Glutamatergic neuron (in vitro differentiated cells): ENCODE data around the gene KCNMB4. TPM values are rescaled to one million over a fixed set of nuclear protein-coding genes. Genes with fewer than 3 reads are reported as not detected.

Experiments used
- DNase-seq: peaks from one replicate; pipeline ENCODE4 v3.0.0; 2022
- H3K27ac Mint-ChIP-seq: one replicate; pipeline ENCODE4 v1.8.0; 2020; ENCODE audit warnings: mild to moderate bottlenecking, mixed read lengths, inconsistent platforms; ENCODE audit not compliant: unreplicated experiment
- H3K27me3 Mint-ChIP-seq: one replicate; pipeline ENCODE4 v1.8.0; 2020; ENCODE audit warnings: mild to moderate bottlenecking, moderate library complexity, mixed read lengths, inconsistent platforms; ENCODE audit not compliant: unreplicated experiment
- H3K36me3 Mint-ChIP-seq: one replicate; pipeline ENCODE4 v1.8.0; 2020; ENCODE audit warnings: mild to moderate bottlenecking, mixed read lengths, inconsistent platforms; ENCODE audit not compliant: unreplicated experiment
- H3K4me1 Mint-ChIP-seq: one replicate; pipeline ENCODE4 v1.8.0; 2020; ENCODE audit warnings: mild to moderate bottlenecking, low read depth, mixed read lengths, inconsistent platforms; ENCODE audit not compliant: unreplicated experiment
- H3K4me3 Mint-ChIP-seq: one replicate; pipeline ENCODE4 v1.8.0; 2020; ENCODE audit warnings: mild to moderate bottlenecking, mixed read lengths, inconsistent platforms; ENCODE audit not compliant: unreplicated experiment
- H3K9me3 Mint-ChIP-seq: one replicate; pipeline ENCODE4 v1.8.0; 2020; ENCODE audit warnings: mild to moderate bottlenecking, moderate library complexity, mixed read lengths, inconsistent platforms; ENCODE audit not compliant: unreplicated experiment
- total RNA-seq: library from RNA; stranded (reverse); fragmentation: NEBNext Ultra II Directional; extraction: Animal tissue kit (Norgen Biotek cat#: 25700); gene quantifications from one replicate; pipeline ENCODE4 v1.2.1, GENCODE V29; 2021; ENCODE audit not compliant: unreplicated experiment
- TF ChIP-seq, protein P1 (sequence below): fragments of 200-600 bp; sonication (generic); IDR thresholded peaks from one replicate; pipeline ENCODE4 v1.5.0; 2021; ENCODE audit not compliant: partially characterized antibody, unreplicated experiment

The KCNMB4 gene
- total RNA-seq, 1 donor from 2014 or later: 18.7 TPM

DNA sequence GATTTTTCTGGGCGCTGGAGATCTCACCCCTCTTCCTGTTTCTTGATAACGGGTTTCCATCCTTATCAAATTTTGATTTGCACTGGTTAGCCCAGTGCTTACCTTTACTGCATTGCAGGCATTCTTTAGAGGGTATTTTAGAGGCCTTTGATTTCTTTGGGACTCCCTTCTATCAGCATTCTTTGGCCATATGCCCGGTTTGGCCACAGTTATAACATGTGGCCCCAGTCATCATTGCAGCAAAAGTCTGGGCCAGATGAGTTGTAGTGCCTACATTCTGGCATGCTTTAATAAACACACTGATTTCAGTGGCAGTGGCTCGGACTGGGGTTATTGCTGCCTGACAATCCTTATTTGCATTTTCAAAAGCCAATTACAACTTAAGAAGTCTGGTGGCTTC is 82.3 kb downstream of the KCNMB4 start:
- Mint-ChIP-seq H3K27me3 (no peaks in the 10 kb centered on the region), H3K4me3 (no peak overlapping the region), H3K27ac (no peak overlapping the region), H3K4me1 (no peaks in the 10 kb centered on the region), H3K9me3 (peaks cover 5% of the 10 kb centered on the region), H3K36me3 (peaks cover 11% of the 10 kb centered on the region)
- DNase-seq: no peak
- TF ChIP-seq, protein P1, sequence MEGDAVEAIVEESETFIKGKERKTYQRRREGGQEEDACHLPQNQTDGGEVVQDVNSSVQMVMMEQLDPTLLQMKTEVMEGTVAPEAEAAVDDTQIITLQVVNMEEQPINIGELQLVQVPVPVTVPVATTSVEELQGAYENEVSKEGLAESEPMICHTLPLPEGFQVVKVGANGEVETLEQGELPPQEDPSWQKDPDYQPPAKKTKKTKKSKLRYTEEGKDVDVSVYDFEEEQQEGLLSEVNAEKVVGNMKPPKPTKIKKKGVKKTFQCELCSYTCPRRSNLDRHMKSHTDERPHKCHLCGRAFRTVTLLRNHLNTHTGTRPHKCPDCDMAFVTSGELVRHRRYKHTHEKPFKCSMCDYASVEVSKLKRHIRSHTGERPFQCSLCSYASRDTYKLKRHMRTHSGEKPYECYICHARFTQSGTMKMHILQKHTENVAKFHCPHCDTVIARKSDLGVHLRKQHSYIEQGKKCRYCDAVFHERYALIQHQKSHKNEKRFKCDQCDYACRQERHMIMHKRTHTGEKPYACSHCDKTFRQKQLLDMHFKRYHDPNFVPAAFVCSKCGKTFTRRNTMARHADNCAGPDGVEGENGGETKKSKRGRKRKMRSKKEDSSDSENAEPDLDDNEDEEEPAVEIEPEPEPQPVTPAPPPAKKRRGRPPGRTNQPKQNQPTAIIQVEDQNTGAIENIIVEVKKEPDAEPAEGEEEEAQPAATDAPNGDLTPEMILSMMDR: no peak

- peaks cover 5% of the 10 kb centered on the region for H3K9me3 Mint-ChIP-seq
- H3K36me3 Mint-ChIP-seq: peaks cover 11% of the 10 kb centered on the region
- H3K4me3 Mint-ChIP-seq: no peak overlapping the region
- DNase-seq: no peak
- H3K4me1 Mint-ChIP-seq: no peaks in the 10 kb centered on the region
- H3K27ac Mint-ChIP-seq: no peak overlapping the region
- TF ChIP-seq, protein P1: no peak
- H3K27me3 Mint-ChIP-seq: no peaks in the 10 kb centered on the region
Observed at GRCh38 chr12:70449074-70449752, 83.1 kb downstream of the KCNMB4 start.

DNA sequence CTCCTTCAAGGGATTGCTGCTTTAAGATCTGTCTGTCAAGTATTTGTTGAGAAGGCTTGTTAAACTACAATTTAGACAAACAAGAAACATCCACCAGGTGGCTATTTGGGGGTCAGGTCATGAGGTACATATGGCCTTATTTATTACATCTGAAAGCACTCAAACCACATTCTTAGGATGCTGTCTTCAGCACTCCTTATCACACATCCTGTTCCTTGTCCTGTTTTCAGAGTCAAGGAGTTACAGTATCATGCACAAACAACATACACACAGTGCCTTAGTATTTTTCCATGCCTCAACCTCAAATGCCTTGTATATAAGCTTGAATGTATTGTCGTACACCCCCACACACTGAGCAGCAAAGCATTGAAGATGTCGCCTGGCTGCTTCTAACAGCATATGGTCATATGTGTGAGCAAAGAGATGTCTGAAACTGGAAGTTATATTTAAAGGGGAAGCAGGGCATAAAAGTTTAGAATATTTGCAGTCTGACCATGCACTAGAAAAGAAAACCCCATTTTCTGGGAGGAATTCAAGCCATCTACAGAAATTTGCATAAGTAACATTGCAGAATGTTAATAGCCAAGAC is 83.8 kb downstream of the KCNMB4 start:
- Mint-ChIP-seq H3K4me1 (no peaks in the 10 kb centered on the region), H3K9me3 (peaks cover 5% of the 10 kb centered on the region), H3K4me3 (no peak overlapping the region), H3K36me3 (peaks cover 11% of the 10 kb centered on the region), H3K27ac (no peak overlapping the region), H3K27me3 (no peaks in the 10 kb centered on the region)
- no peak for DNase-seq
- TF ChIP-seq, protein P1: no peak

DNA sequence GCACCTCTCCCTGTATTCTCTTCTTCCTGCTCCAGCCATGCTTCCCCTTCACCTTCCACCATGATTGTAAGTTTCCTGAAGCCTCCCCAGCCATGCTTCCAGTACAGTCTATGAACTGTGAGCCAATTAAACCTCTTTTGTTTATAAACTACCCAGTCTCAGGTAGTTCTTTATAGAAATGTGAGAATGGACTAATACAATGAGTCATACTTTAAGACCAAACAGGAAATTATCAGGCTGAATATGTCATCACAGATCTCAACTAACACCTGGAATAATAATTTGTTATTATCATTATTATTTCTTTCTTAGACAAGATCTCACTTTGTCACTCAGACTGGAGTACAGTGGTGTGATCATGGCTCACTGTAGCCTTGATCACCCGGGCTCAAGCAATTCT is 85.4 kb downstream of the KCNMB4 start:
- H3K9me3 Mint-ChIP-seq: peaks cover 5% of the 10 kb centered on the region

DNA sequence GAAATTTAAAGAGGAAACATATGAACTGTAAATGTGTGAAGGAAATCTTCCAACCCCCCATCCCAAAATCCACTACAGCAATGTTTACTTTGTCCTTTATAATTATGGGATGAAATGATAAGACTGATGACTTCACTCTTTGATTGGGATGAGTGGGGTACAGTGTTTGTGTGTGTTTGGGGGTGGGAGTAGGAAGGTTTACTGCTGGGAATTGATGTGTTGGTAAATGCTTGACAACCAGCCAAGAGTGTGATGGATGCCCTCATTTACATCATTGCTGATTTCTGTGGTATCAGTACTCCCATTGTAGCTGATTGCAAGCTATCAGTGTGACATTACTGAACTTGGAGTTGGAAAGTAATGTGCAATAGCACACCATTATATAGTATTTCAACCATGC is 90.9 kb downstream of the KCNMB4 start:
- Mint-ChIP-seq H3K27me3 (peaks cover 2% of the 10 kb centered on the region), H3K27ac (no peak overlapping the region), H3K4me1 (no peaks in the 10 kb centered on the region), H3K36me3 (no peaks in the 10 kb centered on the region), H3K4me3 (no peak overlapping the region), H3K9me3 (peaks cover 2% of the 10 kb centered on the region)
- TF ChIP-seq, protein P1: no peak
- DNase-seq: no peak

More for the DNA sequence above, 85.4 kb downstream of the KCNMB4 start:
- TF ChIP-seq, protein P1: no peak
- H3K4me1 Mint-ChIP-seq: no peaks in the 10 kb centered on the region
- H3K36me3 Mint-ChIP-seq: peaks cover 11% of the 10 kb centered on the region
- no peaks in the 10 kb centered on the region for H3K27me3 Mint-ChIP-seq
- no peak overlapping the region for H3K4me3 Mint-ChIP-seq
- H3K27ac Mint-ChIP-seq: no peak overlapping the region
- DNase-seq: no peak
